ENCODE data around the gene AHR. TPM values are rescaled to one million over a fixed set of nuclear protein-coding genes. Genes with fewer than 3 reads are reported as not detected.
A peak's percentile ranks its signal among the peaks of the same experiment; 100 is the strongest.

AHR gene
- total RNA-seq, 4 donors from 2014 or later: 129 to 258 (median 149) TPM

DNA sequence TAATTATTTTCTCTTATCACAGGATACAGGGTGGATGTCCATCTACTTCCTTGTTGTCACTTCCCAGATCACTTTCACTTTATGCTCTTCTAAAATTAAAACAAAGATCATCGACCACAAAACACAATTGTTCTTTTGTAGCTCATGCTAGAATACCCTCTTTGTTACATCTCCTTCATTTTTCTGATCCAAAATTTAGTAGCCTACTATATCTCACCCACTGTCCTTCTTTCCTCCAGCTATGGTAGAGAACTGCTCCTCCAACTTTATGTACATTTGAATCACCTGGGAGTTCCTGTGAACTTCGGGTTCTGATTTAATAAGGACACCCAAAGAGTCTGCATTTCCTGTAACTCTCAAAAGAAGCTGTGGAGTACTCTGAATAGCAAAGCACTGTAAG, 1.2 kb upstream of the AHR start:
- TF ChIP-seq, protein P1, sequence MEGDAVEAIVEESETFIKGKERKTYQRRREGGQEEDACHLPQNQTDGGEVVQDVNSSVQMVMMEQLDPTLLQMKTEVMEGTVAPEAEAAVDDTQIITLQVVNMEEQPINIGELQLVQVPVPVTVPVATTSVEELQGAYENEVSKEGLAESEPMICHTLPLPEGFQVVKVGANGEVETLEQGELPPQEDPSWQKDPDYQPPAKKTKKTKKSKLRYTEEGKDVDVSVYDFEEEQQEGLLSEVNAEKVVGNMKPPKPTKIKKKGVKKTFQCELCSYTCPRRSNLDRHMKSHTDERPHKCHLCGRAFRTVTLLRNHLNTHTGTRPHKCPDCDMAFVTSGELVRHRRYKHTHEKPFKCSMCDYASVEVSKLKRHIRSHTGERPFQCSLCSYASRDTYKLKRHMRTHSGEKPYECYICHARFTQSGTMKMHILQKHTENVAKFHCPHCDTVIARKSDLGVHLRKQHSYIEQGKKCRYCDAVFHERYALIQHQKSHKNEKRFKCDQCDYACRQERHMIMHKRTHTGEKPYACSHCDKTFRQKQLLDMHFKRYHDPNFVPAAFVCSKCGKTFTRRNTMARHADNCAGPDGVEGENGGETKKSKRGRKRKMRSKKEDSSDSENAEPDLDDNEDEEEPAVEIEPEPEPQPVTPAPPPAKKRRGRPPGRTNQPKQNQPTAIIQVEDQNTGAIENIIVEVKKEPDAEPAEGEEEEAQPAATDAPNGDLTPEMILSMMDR (IDR thresholded peaks at IDR 0.05): no peak
- ATAC-seq (ENCODE audit: low FRiP score) (no peak), DNase-seq (ENCODE audit: low spot score) (no peak)

DNA sequence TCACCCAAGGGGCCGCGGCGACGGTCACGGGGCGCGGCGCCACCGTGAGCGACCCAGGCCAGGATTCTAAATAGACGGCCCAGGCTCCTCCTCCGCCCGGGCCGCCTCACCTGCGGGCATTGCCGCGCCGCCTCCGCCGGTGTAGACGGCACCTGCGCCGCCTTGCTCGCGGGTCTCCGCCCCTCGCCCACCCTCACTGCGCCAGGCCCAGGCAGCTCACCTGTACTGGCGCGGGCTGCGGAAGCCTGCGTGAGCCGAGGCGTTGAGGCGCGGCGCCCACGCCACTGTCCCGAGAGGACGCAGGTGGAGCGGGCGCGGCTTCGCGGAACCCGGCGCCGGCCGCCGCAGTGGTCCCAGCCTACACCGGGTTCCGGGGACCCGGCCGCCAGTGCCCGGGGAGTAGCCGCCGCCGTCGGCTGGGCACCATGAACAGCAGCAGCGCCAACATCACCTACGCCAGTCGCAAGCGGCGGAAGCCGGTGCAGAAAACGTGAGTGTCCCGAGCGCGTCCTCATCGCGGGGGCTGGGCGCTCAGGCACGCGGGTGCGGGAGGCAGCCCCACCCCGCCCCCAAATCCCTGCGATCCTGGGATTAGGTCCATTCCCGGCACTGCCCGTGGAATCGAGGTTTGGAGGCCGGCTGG, 509 bp downstream of the AHR start:
- TF ChIP-seq, protein P1 (IDR thresholded peaks at IDR 0.05): no peak
- peak; percentile 60 for ATAC-seq (ENCODE audit: low FRiP score)
- DNase-seq (ENCODE audit: low spot score): no peak

DNA sequence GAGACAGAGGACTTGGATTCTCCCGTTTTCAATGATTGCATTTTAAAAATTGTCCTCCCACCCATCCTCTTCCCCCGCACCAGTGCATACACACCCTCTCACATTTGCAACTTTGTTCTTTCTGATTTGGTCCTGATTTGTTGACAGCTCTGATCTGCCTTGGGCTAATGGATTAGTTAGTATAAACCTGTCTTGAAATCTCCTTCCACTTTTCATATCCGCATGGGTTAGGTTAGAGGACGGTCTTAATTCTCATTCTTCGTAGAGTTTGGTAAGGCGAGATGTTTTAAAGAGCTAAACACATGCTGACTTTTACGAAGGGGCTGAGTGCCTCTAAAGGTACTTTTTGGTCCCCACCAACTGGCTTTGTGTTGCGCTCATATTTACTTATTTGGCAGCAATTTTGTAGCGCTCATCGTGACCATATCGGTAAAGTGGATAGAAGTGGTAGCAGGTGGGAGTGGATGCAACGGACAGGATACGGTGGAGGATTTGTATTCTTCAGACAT, 1.1 kb downstream of the AHR start:
- DNase-seq (ENCODE audit: low spot score): no peak
- TF ChIP-seq, protein P1 (IDR thresholded peaks at IDR 0.05): no peak
- peak; percentile 4 for ATAC-seq (ENCODE audit: low FRiP score)

DNA sequence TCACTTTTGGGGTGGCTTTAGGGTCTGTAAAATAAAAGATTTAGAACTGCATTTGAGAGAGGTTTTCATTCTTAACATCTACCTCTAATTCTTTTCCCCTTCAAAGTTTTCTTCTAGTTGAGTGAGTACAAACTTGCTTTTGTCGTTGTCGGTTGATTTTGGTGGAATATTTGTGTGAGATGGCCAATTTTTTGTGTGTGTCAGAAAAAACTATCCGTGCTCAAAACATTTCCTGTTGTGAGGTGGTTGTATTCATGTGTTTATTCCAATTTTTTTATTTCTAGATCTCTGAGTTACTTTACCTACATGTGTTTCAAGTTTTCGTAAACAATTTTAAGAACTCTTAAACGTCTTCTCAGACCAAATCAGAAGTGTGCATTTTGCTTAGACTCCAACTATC, 1.6 kb downstream of the AHR start:
- TF ChIP-seq, protein P1 (IDR thresholded peaks at IDR 0.05): no peak
- ATAC-seq (ENCODE audit: low FRiP score): no peak

DNA sequence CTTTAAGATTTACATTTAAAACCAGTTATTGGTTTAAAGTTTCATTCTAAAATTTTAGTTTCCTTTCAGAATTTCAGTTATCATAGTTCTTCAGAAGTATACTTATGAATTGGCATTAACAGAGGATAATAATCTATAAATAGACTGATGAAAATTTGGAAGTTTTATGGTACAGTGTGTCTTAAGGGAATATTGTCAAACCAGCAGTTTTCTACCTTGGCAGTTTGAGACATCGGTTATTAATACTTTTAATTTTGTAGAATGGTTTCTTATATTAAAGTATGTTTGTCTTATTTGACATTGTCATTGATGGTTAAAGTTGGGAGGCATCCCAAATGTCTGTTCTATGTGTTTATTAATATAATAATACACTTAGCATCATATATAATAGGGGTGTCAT, 2.0 kb downstream of the AHR start:
- no peak for ATAC-seq (ENCODE audit: low FRiP score)
- no peak for DNase-seq (ENCODE audit: low spot score)
- TF ChIP-seq, protein P1 (IDR thresholded peaks at IDR 0.05): no peak

More for the DNA sequence above, 1.6 kb downstream of the AHR start:
- DNase-seq (ENCODE audit: low spot score): no peak

DNA sequence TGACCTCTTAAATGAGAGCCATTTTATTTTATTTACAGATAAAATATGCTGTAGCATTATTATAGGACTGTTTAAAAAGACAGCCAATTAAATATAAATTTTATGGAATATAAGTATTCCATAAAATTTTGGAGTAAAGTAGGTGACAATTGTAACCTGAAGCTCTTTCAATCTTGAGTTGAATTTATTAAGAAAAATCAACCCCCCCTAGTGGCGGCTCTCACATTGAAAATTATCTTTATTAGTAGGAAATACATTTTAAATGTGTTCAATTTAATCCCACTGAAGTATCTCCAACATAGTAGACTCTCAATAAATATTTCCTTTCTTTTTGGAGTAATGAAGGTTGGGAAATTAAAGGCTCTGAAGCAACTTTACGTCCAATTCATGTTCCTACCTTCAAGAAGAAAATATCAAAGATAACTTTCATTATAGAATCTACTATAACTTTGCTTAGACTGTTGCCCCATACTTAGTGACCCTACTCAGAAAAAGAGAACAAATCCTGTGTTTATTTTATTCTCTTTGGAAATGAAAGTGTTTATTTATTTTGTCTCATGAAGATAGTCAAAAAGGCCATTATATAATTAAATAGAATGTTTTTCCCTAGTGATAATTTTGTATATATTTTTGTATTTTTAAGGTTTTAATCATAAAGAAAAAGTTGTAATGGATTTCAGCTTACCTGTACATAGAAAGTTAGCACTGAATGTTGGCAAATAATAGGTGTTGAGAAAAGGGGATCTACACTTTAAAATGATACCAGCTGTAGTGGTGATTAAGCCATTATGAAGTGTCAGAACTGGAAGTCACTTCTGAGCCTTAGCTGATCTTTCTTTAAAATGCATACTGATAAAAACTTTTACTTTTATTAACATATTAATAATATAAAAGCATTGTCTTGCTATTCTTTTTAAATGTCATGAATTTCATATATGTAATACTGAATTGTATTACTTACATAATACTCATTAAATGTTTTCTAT, 3.3 kb downstream of the AHR start:
- TF ChIP-seq, protein P1 (IDR thresholded peaks at IDR 0.05): no peak
- ATAC-seq (ENCODE audit: low FRiP score): no peak
- DNase-seq (ENCODE audit: low spot score): peak; percentile 58

Data from omental fat pad (tissue), 4 donors.